Heart right ventricle (tissue), 16 donors: ENCODE data around the gene SLX9. TPM values are rescaled to one million over a fixed set of nuclear protein-coding genes. Genes with fewer than 3 reads are reported as not detected.

Experiments
- ATAC-seq, 8 donors: fragments of 200-7000 bp; cut with Tn5 transposase; one replicate each; pipeline ENCODE4 v1.9.1; 2020; ENCODE audit warnings: mild to moderate bottlenecking in 8 of 8, moderate library complexity in 8 of 8, moderate number of reproducible peaks in 1 of 8
- DNase-seq, 2 donors: peaks; one replicate each; pipeline ENCODE4 v3.0.0-alpha.2; 2020
- H3K27ac ChIP-seq, 10 donors: fragments of 200-600 bp; sonication (generic) in 2 of 10; one replicate each; pipeline versions ENCODE4 v1.5.0 to v1.8.0; 2020 to 2022; ENCODE audit warnings: mild to moderate bottlenecking in 3 of 10
- H3K27me3 ChIP-seq, 7 donors: fragments of 200-600 bp; one replicate each; pipeline ENCODE4 v1.8.0; 2021 to 2022; ENCODE audit warnings: mild to moderate bottlenecking in 2 of 7
- H3K36me3 ChIP-seq, 9 donors: fragments of 200-600 bp; sonication (generic) in 1 of 9; one replicate each; pipeline versions ENCODE4 v1.5.0 to v1.8.0; 2020 to 2022; ENCODE audit warnings: mild to moderate bottlenecking in 2 of 9
- H3K4me1 ChIP-seq, 9 donors: fragments of 200-600 bp; sonication (generic) in 1 of 9; one replicate each; pipeline versions ENCODE4 v1.5.0 to v1.8.0; 2020 to 2022; ENCODE audit warnings: mild to moderate bottlenecking in 4 of 9
- H3K4me3 ChIP-seq, 10 donors: fragments of 200-600 bp; sonication (generic) in 2 of 10; one replicate each; pipeline versions ENCODE4 v1.5.0 to v1.8.0; 2020 to 2022; ENCODE audit warnings: mild to moderate bottlenecking in 7 of 10, moderate library complexity in 2 of 10
- H3K9me3 ChIP-seq, 11 donors: fragments of 200-600 bp in 10 of 11; sonication (generic) in 2 of 11; one replicate each; pipeline versions ENCODE4 v1.5.0 to v1.8.0; 2013 to 2022; ENCODE audit warnings: mild to moderate bottlenecking in 2 of 11, control low read depth in 1 of 11, moderate library complexity in 1 of 11
- CTCF ChIP-seq, 9 donors: fragments of 200-600 bp; sonication (generic) in 2 of 9; IDR thresholded peaks; one replicate each; pipeline versions ENCODE4 v1.5.0 to v1.8.0; 2021 to 2022; ENCODE audit warnings: antibody characterized with exemption in 9 of 9, mild to moderate bottlenecking in 5 of 9, moderate library complexity in 1 of 9
- WGBS, 2 donors: extraction: QIAGEN DNeasy Blood & Tissue Kit; methylation state at CpG; one replicate each; pipeline ENCODE4 v1.1.7; 2013; ENCODE audit warnings: inconsistent platforms in 1 of 2; 5-methylcytosine and 5-hydroxymethylcytosine counted together
- intact Hi-C, 10 donors: fragments of 100-400 bp; cut with DNase I; formaldehyde crosslinking; loops; one replicate each; pipeline versions ENCODE4 v1.11.1 to v1.14.2; 2022
- polyA plus RNA-seq, 2 donors: library from polyadenylated mRNA; stranded (reverse); fragments of 200-250 nt; gene quantifications; one replicate each; pipeline ENCODE4 v1.2.3, GENCODE V29; 2013
- total RNA-seq, 10 donors: library from RNA; stranded (reverse); fragmentation: NEBNext Ultra II Directional in 3 of 10; extraction: Animal tissue kit (Norgen Biotek cat#: 25700) in 3 of 10; gene quantifications; one replicate each; pipeline versions ENCODE4 v1.2.1 to v1.2.4, GENCODE V29; 2021 to 2023
- donor health status: Arrhythmogenic right ventricular cardiomyopathy.
- donor health status: ischemic (EF 13 %, LVEDD 7.1; RV severe dilation, severe dysfunction).
- donor health status: healthy with polysubstance abuse.
- donor health status: DM: no; HTN: yes; CAD: no.
- donor health status: DM: no; HTN: no; CAD: no.
- donor health status: ischemic (EF 25% LVEDD 6.9; RV normal size, moderate dysfunction).
- donor health status: ischemic (EF 25% LVEDD 5.7; RV mildly dilated, moderate dysfunction).
- donor health status: healthy.
- donor health status: DM: yes; HTN: yes; CAD: no.
- donor health status: Ischemic cardiomyopathy.
- donor health status: ischemic (EF 35%, LVEDD 5.7; RV mildly dilated, moderate dysfunction).
- donor health status: nonischemic (EF 11% LVEDD 7.7; RV severe dilation, severe dysfunction).
- donor health status: DM: yes; HTN: yes; CAD: no.
- donor health status: PGD.
- donor health status: ischemic (EF 29% LVEDD 5.4; RV normal size, mild dysfunction).
- donor health status: nonischemic (EF 23%, LVEDD 6.1; RV moderate dilation, normal function).

Gene SLX9
- total and polyA plus RNA-seq, 12 donors = 42.4 to 83.6 (median 57.3) TPM

GRCh38 chr21:44924606-44925377, 15.0 kb upstream of the SLX9 start:
- no peaks in the 10 kb centered on the region for H3K36me3 ChIP-seq
- peaks cover 0 to 82% (median 0%) of the 10 kb centered on the region in 9 donors for H3K4me1 ChIP-seq
- intact Hi-C loops = no loop called here
- WGBS, 2 donors = 62 to 69% methylated on average over 10 of the region's 10 CpGs
- ATAC-seq (peak in 2 of 8 donors; percentile 36 to 45), DNase-seq (no peak)
- no peak overlapping the region for H3K4me3 ChIP-seq
- no peak for TF ChIP-seq CTCF (IDR thresholded peaks at IDR 0.05)
- H3K9me3 ChIP-seq = no peaks in the 10 kb centered on the region
- peaks cover 0 to 54% (median 25%) of the 10 kb centered on the region in 7 donors for H3K27me3 ChIP-seq
- peak overlapping the region in 3 of 10 donors; percentile 20 to 96 (median 56) for H3K27ac ChIP-seq

- H3K27me3 ChIP-seq = peaks cover 0 to 54% (median 24%) of the 10 kb centered on the region in 7 donors
- H3K4me3 ChIP-seq = no peak overlapping the region
- peaks cover 0 to 87% (median 0%) of the 10 kb centered on the region in 9 donors for H3K4me1 ChIP-seq
- no peaks in the 10 kb centered on the region for H3K9me3 ChIP-seq
- no peak for DNase-seq
- no peak for TF ChIP-seq CTCF (IDR thresholded peaks at IDR 0.05)
- 92 to 97% methylated on average over 1 of the region's 1 CpG for WGBS, 2 donors
- peak overlapping the region in 2 of 10 donors; percentile 56 to 96 for H3K27ac ChIP-seq
- intact Hi-C loops = no loop called here
- H3K36me3 ChIP-seq = no peaks in the 10 kb centered on the region
- ATAC-seq = no peak
These were observed 14.5 kb upstream of the SLX9 start for GRCh38 chr21:44925378-44925755.

DNA sequence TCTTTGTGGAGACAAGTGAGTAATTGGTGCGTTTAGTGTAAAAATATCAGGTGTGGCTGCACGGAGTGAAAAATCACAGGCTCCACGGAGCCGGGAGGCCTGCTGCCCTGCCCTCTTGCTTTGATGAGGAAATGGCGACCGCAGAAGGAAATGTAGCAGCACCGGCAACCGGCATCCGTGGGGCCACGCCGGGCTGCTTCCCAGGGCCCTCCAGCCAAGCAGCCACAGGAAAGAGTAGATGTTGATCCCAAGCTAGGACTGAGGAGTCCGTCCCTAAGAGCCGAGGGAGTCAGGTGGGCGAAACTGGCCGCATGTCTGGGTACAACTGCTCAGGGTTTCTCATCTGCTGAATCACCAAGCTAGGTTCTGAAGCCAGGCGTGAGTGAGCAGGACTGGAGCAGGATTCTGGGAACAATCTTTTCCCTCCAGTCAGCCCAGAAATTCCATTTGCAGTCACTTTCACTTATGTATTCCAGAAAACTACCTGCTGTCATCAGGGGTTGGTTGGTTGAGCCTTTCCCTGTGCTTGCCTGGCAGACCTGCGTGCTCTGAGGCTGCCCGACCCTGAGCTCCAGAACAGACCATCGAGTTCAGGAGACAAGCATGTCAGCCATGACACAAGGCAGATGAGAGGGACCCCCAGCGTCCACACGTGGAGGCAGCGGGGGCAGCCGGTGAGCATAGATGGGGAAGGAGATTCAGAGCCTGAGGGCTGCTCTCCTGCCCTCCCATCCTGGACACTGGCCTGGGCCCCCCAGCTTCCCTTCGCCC, 13.3 kb upstream of the SLX9 start:
- H3K9me3 ChIP-seq = no peaks in the 10 kb centered on the region
- intact Hi-C loops = no loop called here
- 58 to 59% methylated on average over 24 of the region's 24 CpGs for WGBS, 2 donors
- H3K27me3 ChIP-seq = peaks cover 0 to 54% (median 25%) of the 10 kb centered on the region in 7 donors
- no peak for TF ChIP-seq CTCF (IDR thresholded peaks at IDR 0.05)
- H3K27ac ChIP-seq = peak overlapping the region in 2 of 10 donors; percentile 35 to 96
- DNase-seq (no peak), ATAC-seq (no peak)
- H3K4me1 ChIP-seq = peaks cover 4 to 97% (median 10%) of the 10 kb centered on the region in 9 donors
- H3K36me3 ChIP-seq = no peaks in the 10 kb centered on the region
- H3K4me3 ChIP-seq = peak overlapping the region in 1 of 10 donors; percentile 59

- peaks cover 7 to 55% (median 32%) of the 10 kb centered on the region in 7 donors for H3K27me3 ChIP-seq
- intact Hi-C loops = no loop called here
- WGBS, 2 donors = 11 to 21% methylated on average over 4 of the region's 4 CpGs
- H3K9me3 ChIP-seq = no peaks in the 10 kb centered on the region
- H3K27ac ChIP-seq = peak overlapping the region in 2 of 10 donors; percentile 35 to 96
- no peak for ATAC-seq
- peaks cover 8 to 97% (median 17%) of the 10 kb centered on the region in 9 donors for H3K4me1 ChIP-seq
- DNase-seq = no peak
- no peaks in the 10 kb centered on the region for H3K36me3 ChIP-seq
- H3K4me3 ChIP-seq = peak overlapping the region in 1 of 10 donors; percentile 59
- no peak for TF ChIP-seq CTCF (IDR thresholded peaks at IDR 0.05)
These were observed 12.6 kb upstream of the SLX9 start for GRCh38 chr21:44927259-44927586.
